Epithelial cell of esophagus (primary cell): ENCODE results near the gene GAS2L3.

Experiments
- DNase-seq: peaks from one replicate; pipeline ENCODE4 v3.0.0; 2010; ENCODE audit warnings: low read depth
- H3K4me3 ChIP-seq: 2 replicates; pipeline ENCODE4 v1.5.1; 2011; ENCODE audit warnings: mild to moderate bottlenecking, low read length, control low read depth
- TF ChIP-seq, protein P1 (sequence below): IDR thresholded peaks from 2 replicates; pipeline ENCODE4 v1.5.1; 2011; ENCODE audit warnings: low read depth, mild to moderate bottlenecking, low read length, control low read depth, inconsistent platforms; ENCODE audit not compliant: insufficient read depth; ENCODE audit errors: missing control alignments

GAS2L3 gene

DNA sequence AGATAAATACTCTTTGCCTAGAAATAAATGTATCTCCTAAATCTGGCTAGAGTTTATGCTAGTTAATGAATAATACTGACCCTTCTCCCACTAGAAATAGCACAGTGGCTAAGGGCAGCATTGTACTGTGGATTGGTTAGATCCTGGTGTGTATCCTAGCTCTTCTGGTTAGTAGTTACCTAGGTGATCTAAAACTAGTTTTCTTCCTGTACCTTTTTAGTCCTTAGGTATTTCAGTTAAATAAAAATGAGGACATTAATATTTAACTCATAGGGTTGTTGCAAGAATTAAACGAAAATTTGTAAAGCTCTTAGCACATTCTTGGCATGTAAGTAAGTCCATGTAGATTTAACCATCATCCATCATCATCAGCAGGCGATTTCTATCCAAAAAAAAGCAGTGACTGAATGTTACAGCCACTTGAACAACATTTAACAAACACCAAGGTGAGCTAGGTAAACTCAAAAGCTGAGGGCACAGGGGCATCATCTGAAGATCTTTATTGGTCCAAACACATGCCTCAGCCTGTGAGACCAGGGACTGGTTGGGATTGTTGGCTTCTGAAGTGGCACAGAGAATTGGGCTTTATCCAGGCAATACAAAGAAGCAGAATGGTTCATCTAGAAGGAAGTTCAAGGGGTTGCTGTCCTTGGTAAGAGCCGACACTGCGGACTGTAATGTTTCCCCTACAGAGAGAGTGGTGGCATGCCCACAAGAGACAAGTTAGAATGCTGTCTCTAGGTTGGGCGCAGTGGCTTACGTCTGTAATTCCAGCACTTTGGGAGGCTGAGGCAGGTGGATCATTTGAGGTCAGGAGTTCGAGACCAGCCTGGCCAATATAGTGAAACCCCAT is 100.8 kb downstream of the GAS2L3 start:
- TF ChIP-seq, protein P1, sequence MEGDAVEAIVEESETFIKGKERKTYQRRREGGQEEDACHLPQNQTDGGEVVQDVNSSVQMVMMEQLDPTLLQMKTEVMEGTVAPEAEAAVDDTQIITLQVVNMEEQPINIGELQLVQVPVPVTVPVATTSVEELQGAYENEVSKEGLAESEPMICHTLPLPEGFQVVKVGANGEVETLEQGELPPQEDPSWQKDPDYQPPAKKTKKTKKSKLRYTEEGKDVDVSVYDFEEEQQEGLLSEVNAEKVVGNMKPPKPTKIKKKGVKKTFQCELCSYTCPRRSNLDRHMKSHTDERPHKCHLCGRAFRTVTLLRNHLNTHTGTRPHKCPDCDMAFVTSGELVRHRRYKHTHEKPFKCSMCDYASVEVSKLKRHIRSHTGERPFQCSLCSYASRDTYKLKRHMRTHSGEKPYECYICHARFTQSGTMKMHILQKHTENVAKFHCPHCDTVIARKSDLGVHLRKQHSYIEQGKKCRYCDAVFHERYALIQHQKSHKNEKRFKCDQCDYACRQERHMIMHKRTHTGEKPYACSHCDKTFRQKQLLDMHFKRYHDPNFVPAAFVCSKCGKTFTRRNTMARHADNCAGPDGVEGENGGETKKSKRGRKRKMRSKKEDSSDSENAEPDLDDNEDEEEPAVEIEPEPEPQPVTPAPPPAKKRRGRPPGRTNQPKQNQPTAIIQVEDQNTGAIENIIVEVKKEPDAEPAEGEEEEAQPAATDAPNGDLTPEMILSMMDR = no peak
- no peak for DNase-seq
- no peak overlapping the region for H3K4me3 ChIP-seq
